Measurements from ENCODE around the gene EXOC6. TPM values are rescaled to one million over a fixed set of nuclear protein-coding genes. Genes with fewer than 3 reads are reported as not detected.

Gene EXOC6
- total and polyA plus RNA-seq, 7 donors, result 7.4 to 27.8 (median 14.4) TPM

- Histone ChIP-seq H3K27me3 (ENCODE audit: insufficient read depth in 3 of 3, low read length in 2 of 3) (peaks cover 0 to 90% (median 18%) of the 10 kb centered on the region in 3 donors), H3K9me3 (no peaks in the 10 kb centered on the region), H3K4me1 (peaks cover 15% of the 10 kb centered on the region), H3K4me3 (peak overlapping the region; percentile 60), H3K36me3 (ENCODE audit: insufficient read depth in 1 of 2, low read depth in 1 of 2) (no peaks in the 10 kb centered on the region), H3K27ac (no peak overlapping the region)
- ATAC-seq (no peak), DNase-seq (no peak)
- 1 to 2% (median 2%) methylated on average over 58 to 67 of the region's 67 CpGs for WGBS, 3 donors
- no peak for TF ChIP-seq CTCF (IDR thresholded peaks at IDR 0.05)
- intact Hi-C loops (cut with DNase I), result no loop called here
Observed at GRCh38 chr10:93074597-93075368, 226.5 kb downstream of the EXOC6 start.

- H3K4me1 ChIP-seq, result peaks cover 15% of the 10 kb centered on the region
Observed at GRCh38 chr10:93075369-93076221, 227.3 kb downstream of the EXOC6 start.

GRCh38 chr10:93076871-93077270, 228.6 kb downstream of the EXOC6 start:
- H3K27me3 ChIP-seq (ENCODE audit: insufficient read depth in 3 of 3, low read length in 2 of 3), result peaks cover 0 to 91% (median 20%) of the 10 kb centered on the region in 3 donors

More at GRCh38 chr10:93075369-93076221, 227.3 kb downstream of the EXOC6 start:
- no peak overlapping the region for H3K4me3 ChIP-seq
- H3K27me3 ChIP-seq (ENCODE audit: insufficient read depth in 3 of 3, low read length in 2 of 3), result peaks cover 0 to 90% (median 20%) of the 10 kb centered on the region in 3 donors
- no peaks in the 10 kb centered on the region for H3K9me3 ChIP-seq
- DNase-seq, result no peak
- 20 to 21% (median 21%) methylated on average over 25 of the region's 25 CpGs for WGBS, 3 donors
- TF ChIP-seq CTCF (IDR thresholded peaks at IDR 0.05), result no peak
- ATAC-seq, result no peak
- no peaks in the 10 kb centered on the region for H3K36me3 ChIP-seq (ENCODE audit: insufficient read depth in 1 of 2, low read depth in 1 of 2)
- intact Hi-C loops (cut with DNase I), result no loop called here
- H3K27ac ChIP-seq, result no peak overlapping the region

GRCh38 chr10:93077860-93078337, 229.6 kb downstream of the EXOC6 start:
- Histone ChIP-seq H3K36me3 (ENCODE audit: insufficient read depth in 1 of 2, low read depth in 1 of 2) (no peaks in the 10 kb centered on the region), H3K27me3 (ENCODE audit: insufficient read depth in 3 of 3, low read length in 2 of 3) (peaks cover 0 to 84% (median 16%) of the 10 kb centered on the region in 3 donors), H3K4me3 (no peak overlapping the region), H3K4me1 (peaks cover 7% of the 10 kb centered on the region), H3K27ac (no peak overlapping the region), H3K9me3 (no peaks in the 10 kb centered on the region)
- no peak for DNase-seq
- TF ChIP-seq CTCF (IDR thresholded peaks at IDR 0.05), result no peak
- WGBS, 3 donors, result 83 to 92% (median 88%) methylated on average over 5 of the region's 5 CpGs
- no peak for ATAC-seq
- intact Hi-C loops (cut with DNase I), result loop anchor here in 1 of 2 donors (2.0 kb wide), 1 partner anchor 211 kb away; no protein-coding TSS in a partner anchor

More at GRCh38 chr10:93076871-93077270, 228.6 kb downstream of the EXOC6 start:
- no peak for TF ChIP-seq CTCF (IDR thresholded peaks at IDR 0.05)
- H3K27ac ChIP-seq, result no peak overlapping the region
- H3K36me3 ChIP-seq (ENCODE audit: insufficient read depth in 1 of 2, low read depth in 1 of 2), result no peaks in the 10 kb centered on the region
- intact Hi-C loops (cut with DNase I), result no loop called here
- ATAC-seq (no peak), DNase-seq (no peak)
- WGBS, 3 donors, result 40 to 52% (median 51%) methylated on average over 2 of the region's 2 CpGs
- peaks cover 12% of the 10 kb centered on the region for H3K4me1 ChIP-seq
- H3K9me3 ChIP-seq, result no peaks in the 10 kb centered on the region
- no peak overlapping the region for H3K4me3 ChIP-seq

Measured in psoas muscle (tissue), 8 donors.